Fibroblast of peridontal ligament (primary cell): Measurements from ENCODE around the gene CERS4.
"Not testable (repeated sequence)": the region's sequence is repeated elsewhere in the genome, so short reads cannot be mapped to it uniquely, and the experiment has no call there.

ENCODE experiments used
- DNase-seq: peaks from one replicate; pipeline ENCODE4 v3.0.0-alpha.2; 2010; ENCODE audit errors: extremely low read depth

CERS4 gene

GRCh38 chr19:8243146-8243545 lies 34.0 kb downstream of the CERS4 start:
- DNase-seq, result no peak

- DNase-seq, result no peak
Observed at GRCh38 chr19:8244442-8244841, 35.3 kb downstream of the CERS4 start.

GRCh38 chr19:8245869-8246835 lies 37.0 kb downstream of the CERS4 start:
- no peak for DNase-seq

- DNase-seq, result not testable (repeated sequence)
Observed at GRCh38 chr19:8247129-8247890, 38.1 kb downstream of the CERS4 start.

- DNase-seq, result no peak
Observed at GRCh38 chr19:8248348-8249328, 39.5 kb downstream of the CERS4 start.

GRCh38 chr19:8250596-8250995 lies 41.4 kb downstream of the CERS4 start:
- no peak for DNase-seq

GRCh38 chr19:8251025-8251472 lies 41.9 kb downstream of the CERS4 start:
- no peak for DNase-seq

GRCh38 chr19:8252922-8253589 lies 43.9 kb downstream of the CERS4 start:
- DNase-seq, result peak; percentile 73

- no peak for DNase-seq
Observed at GRCh38 chr19:8253678-8254077, 44.5 kb downstream of the CERS4 start.

- DNase-seq, result no peak
Observed at GRCh38 chr19:8254286-8255001, 45.3 kb downstream of the CERS4 start.

- no peak for DNase-seq
Observed at GRCh38 chr19:8255426-8256125, 46.4 kb downstream of the CERS4 start.

- no peak for DNase-seq
Observed at GRCh38 chr19:8256276-8257051, 47.3 kb downstream of the CERS4 start.

GRCh38 chr19:8257052-8257443 lies 47.9 kb downstream of the CERS4 start:
- DNase-seq, result no peak

GRCh38 chr19:8259142-8259921 lies 50.2 kb downstream of the CERS4 start:
- no peak for DNase-seq

- DNase-seq, result no peak
Observed at GRCh38 chr19:8259922-8260247, 50.7 kb downstream of the CERS4 start.

- DNase-seq, result no peak
Observed at GRCh38 chr19:8261347-8261746, 52.2 kb downstream of the CERS4 start.

GRCh38 chr19:8261881-8262280 lies 52.7 kb downstream of the CERS4 start:
- DNase-seq, result no peak

- no peak for DNase-seq
Observed at GRCh38 chr19:8262431-8262830, 53.3 kb downstream of the CERS4 start.
